A549 (cell line): ENCODE measurements around the gene PNP. TPM values are rescaled to one million over a fixed set of nuclear protein-coding genes. Genes with fewer than 3 reads are reported as not detected.

Experiments
- ATAC-seq, 2 experiments: fragments of 200-7000 bp in 1 of 2; fragments of >200 bp in 1 of 2; cut with Nextera tagmentation in 1 of 2; cut with Tn5 transposase in 1 of 2; 3 replicates each; pipeline versions ENCODE4 v1.8.0 to v1.9.1; 2018 to 2020; ENCODE audit warnings: mild to moderate bottlenecking in 1 of 2, moderate library complexity in 1 of 2
- CTCF ChIA-PET: fragments of 300-600 bp; sonication (Branson Sonifier 250); formaldehyde crosslinking; extraction: SDS; loops from one replicate; lab custom pipeline; 2021; ENCODE audit warnings: antibody characterized with exemption, inconsistent platforms; lab: Yijun Ruan, JAX
- POLR2A ChIA-PET: fragments of 350-600 bp; formaldehyde crosslinking; extraction: SDS; loops from one replicate; lab custom pipeline; 2021; ENCODE audit warnings: antibody characterized with exemption, inconsistent platforms; lab: Yijun Ruan, JAX
- DNase-seq, 2 experiments: peaks; one replicate each; pipeline versions ENCODE4 v3.0.0 to v3.0.0-alpha.2; 2011 to 2016; ENCODE audit warnings: low read depth in 1 of 2, low spot score in 1 of 2
- FAIRE-seq: peaks from 2 replicates; lab custom pipeline; 2011; peaks lifted over from hg19 to GRCh38; lab: Jason Lieb, UNC
- H3K27ac ChIP-seq, 2 experiments: fragments of >200 bp; sonication (Bioruptor Twin); formaldehyde crosslinking; 3 replicates each; pipeline ENCODE4 v1.5.1; 2016 to 2017
- H3K4me1 ChIP-seq: fragments of >200 bp; sonication (Bioruptor Twin); formaldehyde crosslinking; 3 replicates; pipeline ENCODE4 v1.6.1; 2016
- H3K4me2 ChIP-seq: fragments of >200 bp; sonication (Bioruptor Twin); formaldehyde crosslinking; 3 replicates; pipeline ENCODE4 v1.6.1; 2016
- H3K4me3 ChIP-seq: fragments of >200 bp; sonication (Bioruptor Twin); formaldehyde crosslinking; 3 replicates; pipeline ENCODE4 v1.5.1; 2016
- H3K9me3 ChIP-seq: fragments of >200 bp; sonication (Bioruptor Twin); formaldehyde crosslinking; 3 replicates; pipeline ENCODE4 v1.6.1; 2016
- BCL3 ChIP-seq: fragments of >200 bp; sonication (Bioruptor Twin); formaldehyde crosslinking; IDR thresholded peaks from 3 replicates; pipeline ENCODE4 v1.6.1; 2016
- CHD2 ChIP-seq: fragments of 150-350 bp; IDR thresholded peaks from 2 replicates; pipeline ENCODE4 v1.6.1; 2014; ENCODE audit warnings: low read length; ENCODE audit not compliant: partially characterized antibody
- EHF ChIP-seq: fragments of 250-450 bp; sonication (Bioruptor Pico); IDR thresholded peaks from 2 replicates; pipeline ENCODE4 v1.5.0; 2020; ENCODE audit warnings: mild to moderate bottlenecking
- ESRRA ChIP-seq: fragments of 150-350 bp; IDR thresholded peaks from 2 replicates; pipeline ENCODE4 v1.6.1; 2014; ENCODE audit warnings: mild to moderate bottlenecking, low read length, borderline replicate concordance
- HOXA7 ChIP-seq: fragments of 250-450 bp; sonication (Bioruptor Pico); IDR thresholded peaks from 2 replicates; pipeline ENCODE4 v1.5.0; 2020; ENCODE audit warnings: mild to moderate bottlenecking, moderate library complexity
- MAFK ChIP-seq: fragments of 450-650 bp; IDR thresholded peaks from 2 replicates; pipeline ENCODE4 v1.6.1; 2014; ENCODE audit not compliant: partially characterized antibody
- NR3C1 ChIP-seq: fragments of >200 bp; sonication (Bioruptor Twin); formaldehyde crosslinking; IDR thresholded peaks from 3 replicates; pipeline ENCODE4 v1.6.1; 2017
- POLR2AphosphoS2 ChIP-seq: conservative IDR thresholded peaks from 2 replicates; pipeline ENCODE4 v1.6.1; 2012; ENCODE audit warnings: low read length, improper control_type of control experiment, inconsistent platforms
- REST ChIP-seq: fragments of 200-600 bp; sonication (generic); IDR thresholded peaks from 2 replicates; pipeline ENCODE4 v1.6.1; 2016; ENCODE audit warnings: antibody characterized with exemption, mild to moderate bottlenecking, moderate library complexity
- RNF2 ChIP-seq: fragments of 200-600 bp; sonication (generic); IDR thresholded peaks from 2 replicates; pipeline ENCODE4 v1.6.1; 2016; ENCODE audit warnings: low read depth, mild to moderate bottlenecking, antibody characterized with exemption, moderate library complexity, borderline replicate concordance
- SMC3 ChIP-seq: fragments of >200 bp; sonication (Bioruptor Twin); formaldehyde crosslinking; IDR thresholded peaks from 3 replicates; pipeline ENCODE4 v1.6.1; 2018; ENCODE audit warnings: inconsistent platforms
- WGBS: methylation state at CpG from one replicate; pipeline ENCODE4 v1.1.6; 2017; ENCODE audit errors: missing lambda C conversion rate; 5-methylcytosine and 5-hydroxymethylcytosine counted together
- polyA plus RNA-seq, 4 experiments: library from polyadenylated mRNA; depleted of rRNA in 3 of 4; stranded (reverse); fragments of >200 nt; fragmentation: RNase III in 1 of 4; extraction: RNeasy Plus Mini Kit Qiagen cat#74134 plus additional on column Dnase treatment in 1 of 4; gene quantifications; 2 replicates in 3 of 4; 3 replicates in 1 of 4; pipeline ENCODE4 v1.2.3, GENCODE V29; 2011 to 2017

The PNP gene
- polyA plus RNA-seq, 2 of the 4 experiments (the other 2 are of a cell fraction) = 95.9 to 111 TPM

- no peak for DNase-seq
- CTCF ChIA-PET = interaction anchor here (1.4 kb wide), 1 partner anchor 10 kb away, joined by 5 read pairs; no protein-coding TSS in a partner anchor
- 81% methylated on average over 41 of the region's 44 CpGs for WGBS
- H3K9me3 ChIP-seq = no peaks in the 10 kb centered on the region
- H3K4me3 ChIP-seq = no peak overlapping the region
- no peak overlapping the region for H3K4me2 ChIP-seq
- no peak for FAIRE-seq
- no peak for ATAC-seq
- H3K4me1 ChIP-seq = no peaks in the 10 kb centered on the region
- TF ChIP-seq RNF2 (no peak), EHF (no peak), NR3C1 (no peak)
- H3K27ac ChIP-seq = no peak overlapping the region
- POLR2A ChIA-PET = no interaction called here
Measured at GRCh38 chr14:20434701-20435581, 34.3 kb upstream of the PNP start.

GRCh38 chr14:20435582-20436362, 33.4 kb upstream of the PNP start, which contains the start of gene KLHL33:
KLHL33 (minus strand) TSS chr14:20436166; CDS start chr14:20435811, 355 bp downstream.
- Histone ChIP-seq H3K4me1 (no peaks in the 10 kb centered on the region), H3K27ac (no peak within 1 kb of the TSS), H3K4me3 (no peak within 1 kb of the TSS), H3K9me3 (no peaks in the 10 kb centered on the region), H3K4me2 (no peak within 1 kb of the TSS)
- ATAC-seq = peak in 1 of 2 experiments; percentile 12; a peak in 1 of 6 replicates
- FAIRE-seq = no peak
- POLR2A ChIA-PET = no interaction called here
- TF ChIP-seq POLR2AphosphoS2 (no peak), MAFK (peak; percentile 14)
- CTCF ChIA-PET = interaction anchor here (1.2 to 2.0 kb wide), 2 partner anchors 20 to 108 kb away, joined by 3 to 9 read pairs; no protein-coding TSS in a partner anchor
- DNase-seq = no peak
- WGBS = 71% methylated on average over 12 of the region's 17 CpGs

GRCh38 chr14:20436363-20436755, 32.8 kb upstream of the PNP start:
- CTCF ChIA-PET = interaction anchor here (1.2 to 2.0 kb wide), 2 partner anchors 21 to 109 kb away, joined by 3 to 9 read pairs; no protein-coding TSS in a partner anchor
- Histone ChIP-seq H3K9me3 (no peaks in the 10 kb centered on the region), H3K4me3 (no peak overlapping the region), H3K4me2 (no peak overlapping the region), H3K4me1 (no peaks in the 10 kb centered on the region), H3K27ac (no peak overlapping the region)
- FAIRE-seq (no peak), ATAC-seq (no peak), DNase-seq (no peak)
- WGBS = 64% methylated on average over 4 of the region's 4 CpGs
- POLR2A ChIA-PET = no interaction called here
- TF ChIP-seq POLR2AphosphoS2 (no peak), ESRRA (no peak), REST (no peak), MAFK (no peak), EHF (no peak), CHD2 (no peak), SMC3 (no peak), HOXA7 (CRISPR knock-in tag) (no peak), BCL3 (no peak)
